Suprapubic skin (tissue), 4 donors: ENCODE results near the gene PAPLN.

Experiments used
- EP300 ChIP-seq: sonication (generic); formaldehyde crosslinking; IDR thresholded peaks from one replicate; pipeline ENCODE4 v1.6.1; 2017; ENCODE audit warnings: antibody characterized with exemption
- POLR2A ChIP-seq, 2 donors: fragments of 450-650 bp; IDR thresholded peaks; one replicate each; pipeline ENCODE4 v1.6.1; 2017; ENCODE audit warnings: antibody characterized with exemption in 2 of 2, mild to moderate bottlenecking in 2 of 2, moderate library complexity in 2 of 2
- POLR2AphosphoS5 ChIP-seq, 3 donors: sonication (generic); formaldehyde crosslinking; IDR thresholded peaks; one replicate each; pipeline ENCODE4 v1.6.1; 2017; ENCODE audit warnings: antibody characterized with exemption in 3 of 3
- TF ChIP-seq, protein P1 (sequence below), 2 donors: fragments of 200-600 bp in 1 of 2; fragments of 450-650 bp in 1 of 2; sonication (generic) in 1 of 2; IDR thresholded peaks; one replicate each; pipeline ENCODE4 v1.5.1; 2016 to 2019; ENCODE audit warnings: antibody characterized with exemption in 2 of 2, mild to moderate bottlenecking in 1 of 2, moderate library complexity in 1 of 2

DNA sequence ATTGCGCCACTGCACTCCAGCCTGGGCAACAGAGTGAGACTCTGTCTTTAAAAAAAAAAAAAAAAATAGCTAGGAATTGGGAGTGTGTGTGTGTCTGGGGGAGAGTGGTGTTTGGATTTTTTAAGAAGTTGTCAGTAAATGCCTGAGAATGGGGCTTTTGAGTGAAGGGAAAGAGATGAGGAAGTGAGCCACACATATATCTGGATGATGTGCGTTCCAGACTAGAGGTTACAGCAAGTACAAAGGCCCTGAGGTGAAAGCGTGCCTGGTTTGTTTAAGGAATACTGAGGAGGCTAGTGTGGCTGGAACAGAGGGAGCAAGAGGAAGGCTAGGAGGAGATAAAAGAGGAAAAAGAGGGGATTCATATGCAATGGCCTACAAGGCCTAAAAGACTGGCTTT lies 70.0 kb downstream of the PAPLN start:
- TF ChIP-seq EP300 (no peak), POLR2AphosphoS5 (IDR thresholded peaks at IDR 0.05) (no peak), POLR2A (IDR thresholded peaks at IDR 0.05) (no peak)
- TF ChIP-seq, protein P1, sequence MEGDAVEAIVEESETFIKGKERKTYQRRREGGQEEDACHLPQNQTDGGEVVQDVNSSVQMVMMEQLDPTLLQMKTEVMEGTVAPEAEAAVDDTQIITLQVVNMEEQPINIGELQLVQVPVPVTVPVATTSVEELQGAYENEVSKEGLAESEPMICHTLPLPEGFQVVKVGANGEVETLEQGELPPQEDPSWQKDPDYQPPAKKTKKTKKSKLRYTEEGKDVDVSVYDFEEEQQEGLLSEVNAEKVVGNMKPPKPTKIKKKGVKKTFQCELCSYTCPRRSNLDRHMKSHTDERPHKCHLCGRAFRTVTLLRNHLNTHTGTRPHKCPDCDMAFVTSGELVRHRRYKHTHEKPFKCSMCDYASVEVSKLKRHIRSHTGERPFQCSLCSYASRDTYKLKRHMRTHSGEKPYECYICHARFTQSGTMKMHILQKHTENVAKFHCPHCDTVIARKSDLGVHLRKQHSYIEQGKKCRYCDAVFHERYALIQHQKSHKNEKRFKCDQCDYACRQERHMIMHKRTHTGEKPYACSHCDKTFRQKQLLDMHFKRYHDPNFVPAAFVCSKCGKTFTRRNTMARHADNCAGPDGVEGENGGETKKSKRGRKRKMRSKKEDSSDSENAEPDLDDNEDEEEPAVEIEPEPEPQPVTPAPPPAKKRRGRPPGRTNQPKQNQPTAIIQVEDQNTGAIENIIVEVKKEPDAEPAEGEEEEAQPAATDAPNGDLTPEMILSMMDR (IDR thresholded peaks at IDR 0.05): no peak
